ENCODE measurements around the gene PI4K2A. TPM values are rescaled to one million over a fixed set of nuclear protein-coding genes. Genes with fewer than 3 reads are reported as not detected.

Gene PI4K2A
- total and polyA plus RNA-seq, 2 of the 13 experiments (the other 11 are each of a cell fraction or from before 2014, with no cell fraction given) = 10.9 to 14.3 TPM

- TF ChIP-seq SNAPC4 (CRISPR knock-in tag; IDR thresholded peaks at IDR 0.05) (0 out of 2 replicates have a peak, but pooled peaks have one; percentile 48), POGK (CRISPR knock-in tag; conservative IDR thresholded peaks at IDR 0.05) (peak; percentile 78), ZNF572 (CRISPR knock-in tag; IDR thresholded peaks at IDR 0.05) (peak; percentile 85; the same call in 1 of the 2 replicates), ZNF792 (CRISPR knock-in tag; IDR thresholded peaks at IDR 0.05) (no peak), FOXJ3 (CRISPR knock-in tag; IDR thresholded peaks at IDR 0.05; ENCODE audit: borderline replicate concordance) (peak; percentile 12; the same call in 1 of the 2 replicates), SAP130 (CRISPR knock-in tag; IDR thresholded peaks at IDR 0.05; ENCODE audit: low read depth) (peak; percentile 88), ZBTB25 (CRISPR knock-in tag; IDR thresholded peaks at IDR 0.05) (no peak), ZNF318 (CRISPR knock-in tag; IDR thresholded peaks at IDR 0.05) (peak; percentile 53; the same call in 1 of the 2 replicates), RXRA (CRISPR knock-in tag; IDR thresholded peaks at IDR 0.05) (peak; percentile 44; the same call in 1 of the 2 replicates), ZNF124 (CRISPR knock-in tag; IDR thresholded peaks at IDR 0.05) (peak; percentile 42; the same call in 1 of the 2 replicates), TGIF2 (CRISPR knock-in tag; IDR thresholded peaks at IDR 0.05) (no peak)
Observed at GRCh38 chr10:97632949-97633884, 7.3 kb upstream of the PI4K2A start, which contains the start of gene MORN4 (continued).
